Limb (tissue), 2 donors: ENCODE results near the gene SDHB.

Experiments used
- DNase-seq, 2 donors: peaks; one replicate each; pipeline ENCODE4 v3.0.0-alpha.2; 2016; ENCODE audit errors: extremely low spot score in 2 of 2

Gene SDHB

GRCh38 chr1:16970132-16970910 lies 83.5 kb downstream of the SDHB start:
- no peak for DNase-seq

GRCh38 chr1:16969651-16970050 lies 84.2 kb downstream of the SDHB start:
- no peak for DNase-seq

- DNase-seq: no peak
Measured at GRCh38 chr1:16969057-16969611, 84.7 kb downstream of the SDHB start.
